ENCODE measurements around the gene ZNF740.

DNA sequence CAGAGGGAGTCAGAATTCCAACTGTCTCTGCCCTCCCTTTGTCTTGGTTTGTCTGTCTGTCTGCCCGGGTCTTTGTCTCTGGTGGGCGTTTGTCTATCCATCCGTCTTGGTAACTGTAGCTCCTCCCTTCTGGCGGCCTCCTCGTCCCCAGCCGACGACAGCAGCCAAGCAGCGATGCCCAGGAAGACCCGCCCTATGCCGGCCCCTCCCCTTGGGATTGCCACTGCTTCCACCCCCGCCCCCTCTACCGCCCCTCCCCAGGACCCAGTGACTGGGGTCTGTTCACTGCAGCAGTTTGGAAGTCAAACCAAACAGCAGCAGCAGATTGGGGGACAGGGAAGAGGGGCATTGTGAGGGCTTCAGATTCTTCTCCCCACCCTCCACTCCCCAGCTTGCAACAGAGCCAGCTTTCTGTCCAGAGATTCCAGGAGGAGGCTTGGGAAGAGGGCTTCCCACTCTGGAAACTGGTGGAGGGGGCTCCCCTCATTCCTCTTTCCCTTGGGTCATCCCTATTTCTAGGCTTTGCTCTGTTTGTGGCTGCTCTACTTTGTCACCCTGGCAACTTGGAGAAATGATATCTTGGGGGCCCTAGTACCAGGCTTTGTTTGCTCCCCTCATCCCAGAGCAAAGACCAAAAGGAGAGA, 53.9 kb downstream of the ZNF740 start:
- TF ChIP-seq CTCF (IDR thresholded peaks at IDR 0.05) (no peak), POLR2A (IDR thresholded peaks at IDR 0.05) (no peak), EP300 (IDR thresholded peaks at IDR 0.05) (no peak), POLR2AphosphoS5 (IDR thresholded peaks at IDR 0.05) (no peak)
